Mononuclear cell (primary cell): ENCODE results near the gene MYPN. TPM values are rescaled to one million over a fixed set of nuclear protein-coding genes. Genes with fewer than 3 reads are reported as not detected.
"Not testable (repeated sequence)": the region's sequence is repeated elsewhere in the genome, so short reads cannot be mapped to it uniquely, and the experiment has no call there.

Source experiments
- H3K27me3 ChIP-seq: 2 replicates; pipeline ENCODE4 v1.6.0; 2011; ENCODE audit warnings: low read length, control low read depth; ENCODE audit not compliant: insufficient read depth
- H3K4me1 ChIP-seq: 2 replicates; pipeline ENCODE4 v1.5.1; 2011; ENCODE audit warnings: mild to moderate bottlenecking, low read length, control low read depth; ENCODE audit not compliant: insufficient read depth
- H3K4me3 ChIP-seq: 2 replicates; pipeline ENCODE4 v1.5.1; 2011; ENCODE audit warnings: mild to moderate bottlenecking, low read length, moderate library complexity
- H3K9me3 ChIP-seq: 2 replicates; pipeline ENCODE4 v1.5.1; 2011; ENCODE audit warnings: low read depth, mild to moderate bottlenecking, control low read depth, low read length
- total RNA-seq: library from RNA; depleted of rRNA; stranded (reverse); fragments of >200 nt; gene quantifications from one replicate; pipeline ENCODE4 v1.2.3, GENCODE V29; 2012

MYPN gene
- total RNA-seq, 1 donor, result not detected

DNA sequence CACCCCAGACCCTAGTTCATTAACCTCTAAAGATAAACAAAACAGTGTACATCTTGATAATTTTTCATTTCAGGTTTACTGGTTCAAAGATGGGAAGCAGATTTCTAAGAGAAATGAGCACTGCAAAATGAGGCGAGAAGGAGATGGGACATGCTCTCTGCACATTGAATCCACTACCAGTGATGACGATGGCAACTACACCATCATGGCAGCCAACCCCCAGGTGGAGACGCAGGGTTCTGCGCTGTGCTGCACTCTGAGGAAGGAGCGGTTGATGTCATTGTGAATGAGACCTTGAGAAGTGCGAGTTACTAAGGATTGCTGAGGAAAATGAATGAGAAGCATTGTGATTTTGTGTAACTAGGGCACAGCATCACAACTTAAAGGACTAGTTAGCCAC, 85.0 kb downstream of the MYPN start:
- Histone ChIP-seq H3K4me1 (no peaks in the 10 kb centered on the region), H3K9me3 (no peaks in the 10 kb centered on the region), H3K27me3 (peaks cover 8% of the 10 kb centered on the region), H3K4me3 (no peak overlapping the region)

DNA sequence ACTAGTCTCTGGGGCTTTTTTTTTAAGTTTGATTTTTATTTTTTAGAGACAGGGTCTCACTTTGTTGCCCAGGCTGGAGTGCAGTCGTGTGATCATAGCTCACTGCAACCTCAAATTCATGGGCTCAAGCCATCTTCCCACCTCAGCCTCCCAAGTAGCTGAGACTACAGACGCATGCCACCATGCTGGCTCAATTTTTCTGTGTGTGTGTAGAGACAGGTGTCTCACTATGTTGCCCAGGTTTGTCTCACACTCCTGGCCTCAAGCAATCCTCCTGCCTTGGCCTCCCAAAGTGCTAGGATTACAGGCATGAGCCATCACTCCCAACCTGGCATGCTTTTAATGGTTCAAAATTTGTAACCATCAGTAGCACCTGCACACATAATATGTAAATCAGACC, 86.5 kb downstream of the MYPN start:
- H3K9me3 ChIP-seq, H3K4me3 ChIP-seq, H3K4me1 ChIP-seq: not testable (repeated sequence)
- H3K27me3 ChIP-seq, result peaks cover 13% of the 10 kb centered on the region

DNA sequence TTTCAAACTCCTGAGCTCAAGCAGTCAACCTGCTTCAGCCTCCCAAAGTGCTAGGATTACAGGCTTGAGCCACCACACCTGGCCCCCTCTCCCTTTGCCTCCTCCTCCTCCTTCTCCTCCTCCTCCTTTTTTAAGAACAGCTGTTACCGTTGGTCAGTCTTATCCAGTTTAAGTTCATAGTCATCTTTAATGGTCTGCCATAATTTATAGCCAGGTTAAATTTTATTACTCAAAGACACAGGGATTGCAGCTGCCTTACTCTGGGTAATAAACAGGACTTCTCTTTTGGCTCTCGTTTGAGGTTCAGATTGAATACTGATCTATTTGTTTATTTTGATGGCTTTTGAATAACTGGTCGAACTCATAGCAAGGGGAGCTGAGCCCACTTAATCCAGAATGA, 87.4 kb downstream of the MYPN start:
- no peaks in the 10 kb centered on the region for H3K4me1 ChIP-seq
- H3K9me3 ChIP-seq, result no peaks in the 10 kb centered on the region
- H3K27me3 ChIP-seq, result peaks cover 13% of the 10 kb centered on the region
- H3K4me3 ChIP-seq, result no peak overlapping the region

DNA sequence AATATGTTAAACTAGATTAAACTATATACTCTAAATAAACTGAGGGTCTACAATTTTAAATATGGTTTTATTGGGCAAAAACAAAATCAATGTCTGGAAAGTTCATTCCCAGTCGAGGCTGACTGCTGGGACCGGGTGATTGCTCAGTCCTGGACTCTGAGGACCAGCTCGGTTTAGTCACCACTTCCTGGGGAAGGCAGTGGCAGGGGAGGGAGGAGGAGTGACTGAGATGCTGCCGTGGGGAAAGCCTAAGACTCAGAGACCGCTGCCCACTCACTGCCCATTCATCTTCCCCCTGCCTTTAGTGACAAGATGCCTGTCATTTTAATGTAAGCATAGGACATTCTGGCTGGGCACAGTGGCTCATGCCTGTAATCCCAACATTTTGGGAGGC, 93.7 kb downstream of the MYPN start:
- no peaks in the 10 kb centered on the region for H3K9me3 ChIP-seq
- no peak overlapping the region for H3K4me3 ChIP-seq
- H3K4me1 ChIP-seq, result peaks cover 11% of the 10 kb centered on the region

DNA sequence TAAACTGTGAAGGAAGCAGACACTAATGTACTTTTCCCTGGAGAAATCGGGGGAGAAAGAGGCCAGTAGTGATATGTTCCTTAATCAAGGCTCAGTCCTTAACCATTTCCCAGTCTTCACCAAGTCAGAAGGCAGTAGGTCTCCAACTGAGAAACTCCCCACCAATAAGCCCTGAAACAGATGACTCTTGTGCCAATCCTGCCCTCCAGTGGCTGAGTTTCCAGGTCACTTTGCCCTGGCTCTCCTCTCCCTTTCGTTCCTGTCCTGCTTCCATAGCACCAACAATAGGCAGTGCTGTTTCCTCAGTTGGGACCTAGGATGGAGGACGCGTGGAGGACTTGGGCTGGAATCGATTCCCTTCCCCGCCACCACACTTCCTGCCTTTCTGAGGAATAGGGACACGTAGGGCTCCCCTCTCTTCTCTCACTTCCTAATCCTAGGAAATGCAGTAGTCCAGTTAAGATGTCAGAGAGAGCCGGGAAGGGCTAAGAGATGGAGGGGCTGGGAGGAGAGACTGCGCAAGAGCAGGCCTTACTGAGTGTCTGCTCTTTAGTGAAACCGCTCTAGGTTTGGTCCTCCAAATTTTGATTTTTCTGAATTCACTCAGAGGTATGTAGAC, 99.2 kb downstream of the MYPN start:
- peaks cover under 1% of the 10 kb centered on the region for H3K4me1 ChIP-seq

More for the DNA sequence above, 93.7 kb downstream of the MYPN start:
- H3K27me3 ChIP-seq, result peaks cover 12% of the 10 kb centered on the region

DNA sequence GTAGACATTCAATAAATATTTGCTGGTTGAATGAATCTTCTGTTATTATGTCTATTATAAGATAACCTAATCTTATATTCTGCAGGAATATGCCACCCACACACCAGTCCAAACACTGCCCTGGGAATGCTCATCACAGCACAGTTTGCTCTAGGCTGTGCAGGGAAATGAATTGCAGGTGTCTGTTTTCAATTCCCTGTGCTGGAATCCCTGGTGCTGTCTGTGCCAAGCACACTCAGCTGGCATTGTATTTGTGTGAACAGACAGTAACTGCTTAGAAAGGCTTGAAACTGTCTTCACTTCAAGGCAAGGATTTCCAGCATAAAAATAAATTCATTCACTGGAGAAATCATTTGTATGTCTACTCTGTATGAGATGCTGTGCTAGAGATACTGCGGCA, 102.4 kb downstream of the MYPN start:
- no peaks in the 10 kb centered on the region for H3K9me3 ChIP-seq
- no peaks in the 10 kb centered on the region for H3K27me3 ChIP-seq
- no peak overlapping the region for H3K4me3 ChIP-seq
- no peaks in the 10 kb centered on the region for H3K4me1 ChIP-seq

More for the DNA sequence above, 99.2 kb downstream of the MYPN start:
- Histone ChIP-seq H3K9me3 (no peaks in the 10 kb centered on the region), H3K4me3 (no peak overlapping the region), H3K27me3 (peaks cover 3% of the 10 kb centered on the region)

DNA sequence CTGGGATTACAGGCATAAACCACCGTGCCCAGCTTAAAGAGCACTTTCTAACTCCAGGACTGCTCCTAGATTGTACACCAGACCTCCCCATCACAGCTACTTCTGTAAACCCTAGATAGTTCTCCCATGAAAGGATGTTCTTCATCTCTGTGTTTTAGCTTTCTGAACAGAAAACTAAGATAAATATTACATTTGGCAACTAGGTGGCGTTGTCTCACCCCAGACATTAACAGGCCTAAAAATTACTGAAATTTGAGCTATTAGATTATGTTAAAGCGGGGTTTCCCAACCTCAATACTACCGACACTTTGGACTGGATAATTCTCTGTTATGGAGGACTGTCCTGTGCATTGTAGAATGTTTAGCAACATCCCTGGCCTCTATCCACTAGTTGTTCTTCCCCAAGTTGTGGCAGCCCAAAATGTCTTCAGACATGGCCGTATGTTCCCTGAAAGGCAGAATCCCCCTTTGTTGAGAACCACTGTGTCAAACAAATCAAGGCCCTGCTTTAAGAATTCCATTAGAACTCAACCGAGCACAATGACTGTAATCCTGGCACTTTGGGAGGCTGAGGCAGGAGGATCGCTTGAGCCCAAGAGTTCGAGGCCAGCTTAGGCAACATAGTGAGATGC, 103.5 kb downstream of the MYPN start:
- Histone ChIP-seq H3K27me3 (no peaks in the 10 kb centered on the region), H3K4me3 (no peak overlapping the region), H3K4me1 (no peaks in the 10 kb centered on the region), H3K9me3 (no peaks in the 10 kb centered on the region)

DNA sequence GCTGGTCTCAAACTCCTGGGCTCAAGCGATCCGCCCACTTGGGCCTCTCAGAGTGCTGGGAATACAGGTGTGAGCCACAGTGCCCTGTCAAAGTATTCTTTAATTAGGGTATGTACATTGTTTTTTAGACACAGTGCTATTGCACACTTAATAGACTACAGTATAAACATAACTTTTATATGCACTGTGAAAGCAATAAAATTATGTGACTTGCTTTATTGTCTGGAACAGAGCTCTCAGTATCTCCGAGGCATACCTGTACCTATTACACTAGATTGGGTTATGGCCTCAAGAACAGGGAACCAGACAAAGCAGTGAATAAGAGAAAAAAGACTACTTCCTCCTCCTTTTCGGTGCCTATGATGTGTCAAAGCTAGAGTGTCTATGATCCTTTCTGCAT, 109.5 kb downstream of the MYPN start:
- no peaks in the 10 kb centered on the region for H3K27me3 ChIP-seq
- H3K9me3 ChIP-seq, result no peaks in the 10 kb centered on the region
- H3K4me3 ChIP-seq, result no peak overlapping the region
- no peaks in the 10 kb centered on the region for H3K4me1 ChIP-seq

DNA sequence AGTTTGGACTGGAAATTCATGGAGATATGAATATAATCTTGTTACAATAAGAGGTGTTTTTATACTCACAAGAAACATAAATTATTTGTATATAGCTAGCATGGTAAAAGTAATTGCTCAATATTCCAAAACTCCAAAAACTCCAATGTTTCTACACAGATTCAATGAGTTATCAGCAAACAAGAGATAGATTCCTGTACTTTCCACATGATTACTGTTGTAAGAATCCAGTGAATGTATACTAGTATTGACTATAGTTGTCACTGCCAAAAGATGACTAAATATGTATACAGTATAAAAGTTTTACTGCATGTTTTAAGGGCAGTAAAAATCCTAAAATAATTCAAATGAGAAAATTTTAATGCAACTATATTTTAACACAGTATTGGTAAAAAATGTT, 111.9 kb downstream of the MYPN start:
- Histone ChIP-seq H3K4me3 (no peak overlapping the region), H3K9me3 (no peaks in the 10 kb centered on the region), H3K4me1 (no peaks in the 10 kb centered on the region), H3K27me3 (no peaks in the 10 kb centered on the region)

DNA sequence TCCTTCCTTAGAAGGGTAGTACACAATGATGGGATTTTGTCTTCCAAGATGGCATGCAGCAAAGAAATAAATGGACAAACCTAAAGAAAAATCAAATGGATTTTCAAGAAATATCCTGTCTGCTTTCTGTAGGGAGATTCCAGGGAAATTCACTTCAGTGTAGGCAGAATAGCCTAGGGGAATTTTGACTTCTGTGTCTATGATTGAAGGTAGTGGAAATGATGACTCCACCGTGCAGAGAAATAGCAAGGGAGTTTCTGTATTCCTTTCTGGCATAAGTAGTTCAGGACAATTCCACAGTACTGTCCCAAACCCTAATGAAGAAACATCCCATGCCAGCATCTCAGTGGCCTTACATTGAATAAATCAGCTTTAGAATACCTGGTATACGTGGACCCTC, 113.1 kb downstream of the MYPN start:
- H3K4me1 ChIP-seq, result no peaks in the 10 kb centered on the region
- H3K27me3 ChIP-seq, result no peaks in the 10 kb centered on the region
- no peak overlapping the region for H3K4me3 ChIP-seq

DNA sequence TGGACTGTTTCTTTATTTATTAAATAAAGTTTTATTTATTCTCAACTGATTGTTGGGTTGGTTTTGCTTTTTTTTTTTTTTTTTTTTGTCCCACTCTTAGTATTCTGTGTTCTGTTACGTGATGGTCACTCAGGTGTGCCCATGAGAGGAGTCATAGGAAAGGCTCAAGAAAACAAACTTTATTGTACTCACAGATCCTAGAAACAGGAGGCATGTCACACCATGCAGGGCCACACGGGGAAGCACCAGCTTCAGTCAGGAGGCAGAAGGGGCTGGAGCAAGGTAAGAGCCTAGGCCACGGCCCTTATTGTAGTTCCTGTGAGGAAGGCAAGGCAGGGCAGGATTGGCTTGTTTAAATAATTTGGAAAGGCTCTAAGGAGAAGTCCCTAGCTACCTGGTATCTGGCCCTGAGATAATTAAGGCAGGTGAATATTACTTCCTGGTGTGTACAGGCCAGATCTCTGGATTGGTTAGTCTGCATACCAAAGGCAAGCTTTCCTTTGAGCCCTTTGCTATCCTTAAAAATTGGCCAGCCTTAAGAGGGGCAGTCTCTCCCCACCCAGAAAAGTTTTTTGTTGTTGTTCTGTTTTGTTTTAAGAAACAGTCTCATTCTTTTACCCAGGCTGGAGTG, 114.4 kb downstream of the MYPN start:
- Histone ChIP-seq H3K27me3 (peaks cover 4% of the 10 kb centered on the region), H3K4me3 (no peak overlapping the region), H3K4me1 (no peaks in the 10 kb centered on the region), H3K9me3 (no peaks in the 10 kb centered on the region)

More for the DNA sequence above, 113.1 kb downstream of the MYPN start:
- no peaks in the 10 kb centered on the region for H3K9me3 ChIP-seq

DNA sequence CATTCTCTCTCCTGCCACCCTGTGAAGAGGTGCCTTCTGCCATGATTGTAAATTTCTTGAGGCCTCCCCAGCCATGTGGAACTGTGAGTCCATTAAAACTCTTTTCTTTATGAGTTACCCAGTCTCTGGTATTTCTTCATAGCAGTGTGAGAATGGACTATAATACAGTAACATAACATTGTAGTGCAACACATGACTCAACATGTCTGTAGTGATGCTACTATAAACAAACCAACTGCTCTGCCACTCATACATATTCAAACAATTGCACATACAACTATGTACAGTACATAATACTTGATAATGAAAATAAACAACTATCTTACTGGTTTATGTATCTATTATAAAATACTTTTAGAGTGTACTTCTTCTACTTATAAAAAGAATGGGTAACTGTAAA, 115.5 kb downstream of the MYPN start:
- H3K9me3 ChIP-seq, result no peaks in the 10 kb centered on the region
- peaks cover 15% of the 10 kb centered on the region for H3K27me3 ChIP-seq
- no peaks in the 10 kb centered on the region for H3K4me1 ChIP-seq
- H3K4me3 ChIP-seq, result no peak overlapping the region

DNA sequence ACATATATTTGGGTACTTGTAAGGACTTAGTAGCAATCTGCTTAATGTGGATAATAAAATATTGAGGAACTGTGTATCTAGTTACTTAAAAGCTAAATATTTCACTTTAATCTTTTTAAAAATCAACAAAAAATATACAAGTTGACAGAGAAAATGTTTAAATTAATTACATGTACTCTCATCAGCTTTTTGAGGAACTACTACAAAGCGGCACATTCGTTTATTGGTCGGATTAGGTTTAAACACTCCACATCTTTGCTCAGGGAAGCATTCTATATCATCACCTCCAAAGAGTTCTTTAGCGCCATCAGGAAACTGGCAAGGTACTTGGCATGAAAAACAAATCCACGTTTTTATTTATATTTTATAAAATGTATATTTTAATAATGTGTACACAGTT, 121.0 kb downstream of the MYPN start:
- peaks cover 43% of the 10 kb centered on the region for H3K27me3 ChIP-seq
- peaks cover 13% of the 10 kb centered on the region for H3K4me1 ChIP-seq
- H3K9me3 ChIP-seq, result no peaks in the 10 kb centered on the region
- no peak overlapping the region for H3K4me3 ChIP-seq

DNA sequence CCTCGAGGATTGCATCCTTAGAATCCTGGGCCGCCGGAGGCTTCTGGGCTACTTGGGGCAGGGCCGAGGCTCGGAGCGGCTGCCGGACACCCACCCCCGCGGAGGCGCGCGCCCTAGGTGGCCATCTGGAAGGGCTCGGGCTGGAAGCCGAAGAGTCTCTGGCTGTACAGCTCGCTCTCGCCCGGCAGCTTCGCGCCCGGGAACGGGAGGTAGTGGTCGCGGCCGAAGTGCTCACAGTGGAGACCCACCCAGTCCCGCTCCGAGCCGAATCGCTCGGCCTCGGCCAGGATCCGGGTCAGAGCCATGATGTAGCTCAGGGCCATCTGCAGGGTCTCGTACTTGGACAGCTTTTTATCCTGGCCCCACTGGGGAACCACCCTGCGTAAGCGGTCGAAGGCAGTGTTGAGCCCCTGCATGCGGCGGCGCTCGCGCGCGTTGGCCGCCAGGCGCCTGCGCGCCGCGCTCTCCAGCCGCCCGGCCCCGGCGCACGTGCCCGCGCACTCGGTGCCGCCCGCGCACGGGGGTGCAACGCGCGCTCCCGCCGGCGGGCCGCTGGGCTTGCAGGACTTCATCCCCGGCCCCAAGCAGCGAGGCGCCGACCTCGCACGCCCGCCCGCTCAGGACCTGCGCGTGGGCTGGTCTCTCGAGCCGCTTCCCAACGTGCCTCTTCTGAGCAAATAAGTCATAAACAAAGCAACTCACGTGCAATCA, 122.0 kb downstream of the MYPN start:
- H3K4me1 ChIP-seq, result peaks cover 13% of the 10 kb centered on the region
- H3K4me3 ChIP-seq, result peak overlapping the region; percentile 32
- H3K9me3 ChIP-seq, result no peaks in the 10 kb centered on the region
- peaks cover 43% of the 10 kb centered on the region for H3K27me3 ChIP-seq

DNA sequence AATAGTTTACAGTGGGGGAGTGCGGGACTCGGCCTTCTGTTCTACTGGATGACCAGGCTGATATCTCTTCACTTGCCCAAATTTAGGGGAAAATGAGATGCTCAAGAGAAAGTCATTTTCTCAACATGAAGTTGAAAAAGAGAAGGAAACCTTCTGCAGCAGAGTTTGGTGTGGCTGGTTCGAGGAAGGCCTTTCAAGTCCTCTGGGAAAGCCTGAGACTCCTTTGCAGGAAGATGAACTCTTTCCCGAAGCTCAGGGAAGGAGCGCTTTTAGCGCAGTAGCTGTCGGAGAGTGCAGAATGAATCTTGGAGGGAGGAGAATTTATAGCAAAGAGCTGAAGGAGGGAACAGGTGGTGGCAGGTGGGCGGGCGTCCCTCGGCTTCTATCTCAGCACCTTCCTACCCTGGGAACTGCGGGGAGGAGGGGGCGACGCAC, 122.5 kb downstream of the MYPN start, which contains the start of gene ATOH7:
Gene ATOH7, minus strand, starts transcription at position 297 of the 435 bp plus-strand sequence. CDS start 436 bp downstream, outside the sequence.
- Histone ChIP-seq H3K27me3 (peaks cover 43% of the 10 kb centered on the region), H3K9me3 (no peaks in the 10 kb centered on the region), H3K4me3 (peak within 1 kb of the TSS; percentile 32), H3K4me1 (peaks cover 13% of the 10 kb centered on the region)
